ENCODE data around the gene VTI1A. TPM values are rescaled to one million over a fixed set of nuclear protein-coding genes. Genes with fewer than 3 reads are reported as not detected.

The VTI1A gene
- total and polyA plus RNA-seq, 2 of the 13 experiments (the other 11 are each of a cell fraction or from before 2014, with no cell fraction given) = 11.7 to 32.7 TPM

DNA sequence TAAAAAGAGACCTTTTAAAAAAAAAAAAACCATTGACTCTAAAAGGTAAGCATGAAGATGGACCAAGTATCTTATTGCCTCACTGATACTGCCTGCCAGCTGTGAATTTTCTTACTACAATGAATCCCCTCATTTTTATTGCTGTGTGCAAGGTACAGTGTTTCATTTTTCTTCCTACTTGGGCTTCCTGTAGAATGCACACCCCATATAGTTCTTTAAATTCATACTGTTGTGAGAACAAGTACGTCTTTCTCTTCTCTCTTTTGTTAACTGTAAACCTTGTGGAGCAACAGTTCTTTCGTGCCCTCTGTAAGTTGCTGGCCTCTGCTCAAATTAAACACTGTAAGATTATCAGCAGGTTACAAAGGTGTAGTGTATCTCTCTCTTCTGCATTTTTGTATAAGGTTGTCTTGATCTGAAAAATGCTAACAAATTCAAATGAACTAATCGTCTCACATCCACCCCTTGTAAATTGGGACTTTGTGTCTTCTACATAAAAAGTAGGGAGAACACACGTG, 105.6 kb downstream of the VTI1A start (continued):
- TF ChIP-seq RORA (CRISPR knock-in tag; IDR thresholded peaks at IDR 0.05) = no peak

DNA sequence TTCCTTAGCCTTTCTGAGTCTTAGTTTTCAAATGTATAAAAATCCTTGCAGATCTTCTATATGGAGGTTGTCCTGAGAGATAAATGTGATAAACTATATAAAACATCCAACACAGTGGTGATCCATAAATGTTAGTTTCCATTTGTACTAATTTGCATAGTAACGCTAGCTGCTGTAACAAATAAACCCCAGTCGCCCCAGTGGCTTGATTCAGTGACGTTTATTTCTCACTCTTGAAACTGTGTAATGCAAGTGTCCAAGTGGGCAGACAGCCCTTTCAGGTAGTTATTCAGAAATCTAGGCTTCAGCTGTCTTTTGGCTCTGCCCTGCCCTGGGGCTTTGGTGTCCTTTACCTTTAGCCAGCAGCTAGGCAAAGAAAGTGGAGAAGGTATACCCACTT, 106.3 kb downstream of the VTI1A start:
- no peaks in the 10 kb centered on the region for H3K79me2 ChIP-seq (ENCODE audit: insufficient read depth, low read length)
- peaks cover 20% of the 10 kb centered on the region for H3K4me1 ChIP-seq (ENCODE audit: insufficient read depth, low read length)
- no peak overlapping the region for H3K4me3 ChIP-seq (replicated peaks in 1 of 3; ENCODE audit: insufficient read depth in 1 of 3, low read depth in 2 of 3, low read length in 3 of 3)
- no peak overlapping the region for H3K27ac ChIP-seq (ENCODE audit: extremely low read length, insufficient read depth, low read length)
- no peak for DNase-seq (ENCODE audit: low spot score)
- 97% methylated on average over 3 of the region's 3 CpGs for WGBS (ENCODE audit: low lambda C conversion rate)
- BruUV-seq (replicated peaks) = no TSS peak
- ATAC-seq = no peak
- no peak for FAIRE-seq
- H3K4me2 ChIP-seq (ENCODE audit: low read depth, low read length) = no peak overlapping the region
- H3K9me3 ChIP-seq (ENCODE audit: low read length) = no peaks in the 10 kb centered on the region
- in situ Hi-C loops (cut with HindIII; ENCODE audit: extremely low pct_ligation_motif_present, low pct_unique_long_range_greater_than_20kb) = loop anchor here (25.0 kb wide), 1 partner anchor 559 kb away; no protein-coding TSS in a partner anchor
- H2AFZ ChIP-seq (ENCODE audit: low read length) = no peak overlapping the region
- H3K36me3 ChIP-seq (replicated peaks in 1 of 2; ENCODE audit: control insufficient read depth in 1 of 2, insufficient read depth in 2 of 2, low read length in 2 of 2) = no peaks in the 10 kb centered on the region
- no peak overlapping the region for H3K9ac ChIP-seq (ENCODE audit: insufficient read depth, low read depth, low read length)
- TF ChIP-seq ZNF12 (CRISPR knock-in tag; IDR thresholded peaks at IDR 0.05) = peak; percentile 95
- TF ChIP-seq, protein P1, sequence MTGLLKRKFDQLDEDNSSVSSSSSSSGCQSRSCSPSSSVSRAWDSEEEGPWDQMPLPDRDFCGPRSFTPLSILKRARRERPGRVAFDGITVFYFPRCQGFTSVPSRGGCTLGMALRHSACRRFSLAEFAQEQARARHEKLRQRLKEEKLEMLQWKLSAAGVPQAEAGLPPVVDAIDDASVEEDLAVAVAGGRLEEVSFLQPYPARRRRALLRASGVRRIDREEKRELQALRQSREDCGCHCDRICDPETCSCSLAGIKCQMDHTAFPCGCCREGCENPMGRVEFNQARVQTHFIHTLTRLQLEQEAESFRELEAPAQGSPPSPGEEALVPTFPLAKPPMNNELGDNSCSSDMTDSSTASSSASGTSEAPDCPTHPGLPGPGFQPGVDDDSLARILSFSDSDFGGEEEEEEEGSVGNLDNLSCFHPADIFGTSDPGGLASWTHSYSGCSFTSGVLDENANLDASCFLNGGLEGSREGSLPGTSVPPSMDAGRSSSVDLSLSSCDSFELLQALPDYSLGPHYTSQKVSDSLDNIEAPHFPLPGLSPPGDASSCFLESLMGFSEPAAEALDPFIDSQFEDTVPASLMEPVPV (CRISPR knock-in tag; IDR thresholded peaks at IDR 0.05) = no peak
- no peaks in the 10 kb centered on the region for H3K27me3 ChIP-seq (ENCODE audit: control insufficient read depth in 1 of 2, insufficient read depth in 2 of 2, low read length in 2 of 2)
- ChIA-PET POLR2A (no interaction called here), CTCF (ENCODE audit: low intra/inter-chr PET ratio, low total read pairs) (no interaction called here)
- H4K20me1 ChIP-seq (ENCODE audit: insufficient read depth, low read length) = no peaks in the 10 kb centered on the region
- intact Hi-C loops (cut with micrococcal nuclease; ENCODE audit: unreplicated experiment) = no loop called here

DNA sequence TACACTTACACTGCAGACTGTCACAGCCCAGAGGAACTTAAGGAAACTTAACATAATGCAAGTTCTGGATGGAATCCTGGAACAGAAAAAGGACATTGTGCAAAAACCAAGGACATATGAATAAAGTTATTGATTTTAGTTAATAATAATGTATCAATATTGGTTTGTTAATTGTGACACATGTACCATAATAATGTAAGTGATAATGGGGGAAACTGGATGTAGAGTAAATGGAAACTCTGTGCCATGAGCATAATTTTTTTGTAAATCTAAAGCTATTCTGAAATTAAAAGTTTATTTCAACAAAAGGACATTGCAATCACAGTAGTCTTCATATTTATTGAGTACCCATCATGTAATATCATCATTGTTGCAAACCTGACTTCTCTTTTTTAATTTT, 107.2 kb downstream of the VTI1A start:
- POLR2A ChIA-PET = no interaction called here
- Histone ChIP-seq H3K4me2 (ENCODE audit: low read depth, low read length) (no peak overlapping the region), H3K79me2 (ENCODE audit: insufficient read depth, low read length) (no peaks in the 10 kb centered on the region), H3K9ac (ENCODE audit: insufficient read depth, low read depth, low read length) (no peak overlapping the region), H3K9me3 (ENCODE audit: low read length) (no peaks in the 10 kb centered on the region), H3K27me3 (ENCODE audit: control insufficient read depth in 1 of 2, insufficient read depth in 2 of 2, low read length in 2 of 2) (no peaks in the 10 kb centered on the region), H4K20me1 (ENCODE audit: insufficient read depth, low read length) (no peaks in the 10 kb centered on the region), H3K4me1 (ENCODE audit: insufficient read depth, low read length) (peaks cover 20% of the 10 kb centered on the region), H3K27ac (ENCODE audit: extremely low read length, insufficient read depth, low read length) (no peak overlapping the region), H3K36me3 (replicated peaks in 1 of 2; ENCODE audit: control insufficient read depth in 1 of 2, insufficient read depth in 2 of 2, low read length in 2 of 2) (no peaks in the 10 kb centered on the region), H3K4me3 (replicated peaks in 1 of 3; ENCODE audit: insufficient read depth in 1 of 3, low read depth in 2 of 3, low read length in 3 of 3) (no peak overlapping the region), H2AFZ (ENCODE audit: low read length) (no peak overlapping the region)
- TF ChIP-seq ZNF790 (CRISPR knock-in tag; IDR thresholded peaks at IDR 0.05; ENCODE audit: borderline replicate concordance) (no peak), ZNF207 (IDR thresholded peaks at IDR 0.05; ENCODE audit: borderline replicate concordance) (no peak), ZSCAN31 (CRISPR knock-in tag; IDR thresholded peaks at IDR 0.05; ENCODE audit: low read depth) (no peak)
- TF ChIP-seq, protein P2, sequence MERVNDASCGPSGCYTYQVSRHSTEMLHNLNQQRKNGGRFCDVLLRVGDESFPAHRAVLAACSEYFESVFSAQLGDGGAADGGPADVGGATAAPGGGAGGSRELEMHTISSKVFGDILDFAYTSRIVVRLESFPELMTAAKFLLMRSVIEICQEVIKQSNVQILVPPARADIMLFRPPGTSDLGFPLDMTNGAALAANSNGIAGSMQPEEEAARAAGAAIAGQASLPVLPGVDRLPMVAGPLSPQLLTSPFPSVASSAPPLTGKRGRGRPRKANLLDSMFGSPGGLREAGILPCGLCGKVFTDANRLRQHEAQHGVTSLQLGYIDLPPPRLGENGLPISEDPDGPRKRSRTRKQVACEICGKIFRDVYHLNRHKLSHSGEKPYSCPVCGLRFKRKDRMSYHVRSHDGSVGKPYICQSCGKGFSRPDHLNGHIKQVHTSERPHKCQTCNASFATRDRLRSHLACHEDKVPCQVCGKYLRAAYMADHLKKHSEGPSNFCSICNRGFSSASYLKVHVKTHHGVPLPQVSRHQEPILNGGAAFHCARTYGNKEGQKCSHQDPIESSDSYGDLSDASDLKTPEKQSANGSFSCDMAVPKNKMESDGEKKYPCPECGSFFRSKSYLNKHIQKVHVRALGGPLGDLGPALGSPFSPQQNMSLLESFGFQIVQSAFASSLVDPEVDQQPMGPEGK (CRISPR knock-in tag; IDR thresholded peaks at IDR 0.05) = no peak
- TF ChIP-seq, protein P3, sequence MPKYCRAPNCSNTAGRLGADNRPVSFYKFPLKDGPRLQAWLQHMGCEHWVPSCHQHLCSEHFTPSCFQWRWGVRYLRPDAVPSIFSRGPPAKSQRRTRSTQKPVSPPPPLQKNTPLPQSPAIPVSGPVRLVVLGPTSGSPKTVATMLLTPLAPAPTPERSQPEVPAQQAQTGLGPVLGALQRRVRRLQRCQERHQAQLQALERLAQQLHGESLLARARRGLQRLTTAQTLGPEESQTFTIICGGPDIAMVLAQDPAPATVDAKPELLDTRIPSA (CRISPR knock-in tag; IDR thresholded peaks at IDR 0.05; ENCODE audit: borderline replicate concordance) = no peak
- DNase-seq (ENCODE audit: low spot score) (no peak), ATAC-seq (no peak), FAIRE-seq (no peak)
- no TSS peak for BruUV-seq (replicated peaks)
- CTCF ChIA-PET (ENCODE audit: low intra/inter-chr PET ratio, low total read pairs) = no interaction called here
- in situ Hi-C loops (cut with HindIII; ENCODE audit: extremely low pct_ligation_motif_present, low pct_unique_long_range_greater_than_20kb) (loop anchor here (25.0 kb wide), 1 partner anchor 558 kb away; no protein-coding TSS in a partner anchor), intact Hi-C loops (cut with micrococcal nuclease; ENCODE audit: unreplicated experiment) (no loop called here)

All from HepG2 (cell line).